Colonic mucosa (tissue), 4 donors: Measurements from ENCODE around the gene SHISA2. TPM values are rescaled to one million over a fixed set of nuclear protein-coding genes. Genes with fewer than 3 reads are reported as not detected.

Experiments
- DNase-seq: peaks from one replicate; pipeline ENCODE4 v3.0.0-alpha.2; 2020
- H3K27ac ChIP-seq: fragments of 200-600 bp; one replicate; pipeline ENCODE4 v1.8.0; 2021
- H3K27me3 ChIP-seq: fragments of 200-600 bp; one replicate; pipeline ENCODE4 v1.8.0; 2021
- H3K36me3 ChIP-seq: fragments of 200-600 bp; one replicate; pipeline ENCODE4 v1.8.0; 2021
- H3K4me1 ChIP-seq: fragments of 200-600 bp; one replicate; pipeline ENCODE4 v1.8.0; 2021; ENCODE audit warnings: mild to moderate bottlenecking
- H3K4me3 ChIP-seq: fragments of 200-600 bp; one replicate; pipeline ENCODE4 v1.8.0; 2021
- H3K9ac ChIP-seq, 2 donors: one replicate each; pipeline ENCODE4 v1.7.0; 2013; ENCODE audit warnings: control low read depth in 2 of 2, low read depth in 2 of 2, low read length in 2 of 2
- H3K9me3 ChIP-seq: fragments of 200-600 bp; one replicate; pipeline ENCODE4 v1.8.0; 2021
- CTCF ChIP-seq: fragments of 200-600 bp; IDR thresholded peaks from one replicate; pipeline ENCODE4 v1.8.0; 2022; ENCODE audit warnings: antibody characterized with exemption, mild to moderate bottlenecking
- intact Hi-C: fragments of 100-400 bp; cut with DNase I; formaldehyde crosslinking; loops from one replicate; pipeline ENCODE4 v1.14.1; 2022
- total RNA-seq, 2 donors: library from RNA; stranded (reverse); fragmentation: NEBNext Ultra II Directional in 1 of 2; extraction: Animal tissue kit (Norgen Biotek cat#: 25700) in 1 of 2; gene quantifications; one replicate each; pipeline ENCODE4 v1.2.1, GENCODE V29; 2021
- donor health status: healthy.
- donor health status: DM: no; HTN: no; CAD: no.
- donor health status: DM: no; HTN: no; CAD: no.

SHISA2 gene
- total RNA-seq, 2 donors from 2014 or later, result 0.20 to 0.24 TPM

- Histone ChIP-seq H3K4me3 (no peak overlapping the region), H3K9me3 (no peaks in the 10 kb centered on the region), H3K36me3 (no peaks in the 10 kb centered on the region), H3K4me1 (no peaks in the 10 kb centered on the region), H3K27ac (no peak overlapping the region), H3K9ac (no peak overlapping the region), H3K27me3 (peaks cover 17% of the 10 kb centered on the region)
- DNase-seq, result no peak
- no peak for TF ChIP-seq CTCF
- intact Hi-C loops, result no loop called here
Observed at GRCh38 chr13:26045142-26045541, 6.7 kb downstream of the SHISA2 start.

- intact Hi-C loops, result no loop called here
- no peaks in the 10 kb centered on the region for H3K9me3 ChIP-seq
- H3K9ac ChIP-seq, result no peak overlapping the region
- DNase-seq, result no peak
- no peaks in the 10 kb centered on the region for H3K4me1 ChIP-seq
- H3K36me3 ChIP-seq, result no peaks in the 10 kb centered on the region
- H3K4me3 ChIP-seq, result no peak overlapping the region
- no peak for TF ChIP-seq CTCF
- H3K27me3 ChIP-seq, result no peaks in the 10 kb centered on the region
- H3K27ac ChIP-seq, result no peak overlapping the region
Observed at GRCh38 chr13:26042785-26043184, 9.0 kb downstream of the SHISA2 start.

- no peak for TF ChIP-seq CTCF
- Histone ChIP-seq H3K9ac (no peak overlapping the region), H3K4me1 (no peaks in the 10 kb centered on the region), H3K4me3 (no peak overlapping the region), H3K27ac (no peak overlapping the region), H3K27me3 (no peaks in the 10 kb centered on the region), H3K36me3 (no peaks in the 10 kb centered on the region), H3K9me3 (no peaks in the 10 kb centered on the region)
- DNase-seq, result no peak
- intact Hi-C loops, result no loop called here
Observed at GRCh38 chr13:26041444-26041843, 10.4 kb downstream of the SHISA2 start.

GRCh38 chr13:26038931-26039475 lies 12.8 kb downstream of the SHISA2 start:
- H3K4me3 ChIP-seq, result no peak overlapping the region
- H3K27me3 ChIP-seq, result no peaks in the 10 kb centered on the region
- TF ChIP-seq CTCF, result no peak
- H3K9ac ChIP-seq, result no peak overlapping the region
- H3K27ac ChIP-seq, result no peak overlapping the region
- intact Hi-C loops, result no loop called here
- H3K36me3 ChIP-seq, result no peaks in the 10 kb centered on the region
- H3K9me3 ChIP-seq, result no peaks in the 10 kb centered on the region
- no peaks in the 10 kb centered on the region for H3K4me1 ChIP-seq
- DNase-seq, result no peak

GRCh38 chr13:26037302-26037701 lies 14.5 kb downstream of the SHISA2 start:
- Histone ChIP-seq H3K4me3 (no peak overlapping the region), H3K4me1 (no peaks in the 10 kb centered on the region), H3K36me3 (no peaks in the 10 kb centered on the region), H3K27me3 (no peaks in the 10 kb centered on the region), H3K9me3 (no peaks in the 10 kb centered on the region), H3K9ac (no peak overlapping the region), H3K27ac (no peak overlapping the region)
- TF ChIP-seq CTCF, result peak; percentile 12
- peak; percentile 20 for DNase-seq
- intact Hi-C loops, result no loop called here
